Right lobe of liver (tissue), 4 donors: Measurements from ENCODE around the gene CRTC2.

ENCODE experiments used
- CTCF ChIP-seq, 4 donors: fragments of 200-600 bp in 3 of 4; fragments of 450-650 bp in 1 of 4; IDR thresholded peaks; one replicate each; pipeline versions ENCODE4 v1.5.1 to v1.8.0; 2016 to 2022; ENCODE audit warnings: antibody characterized with exemption in 4 of 4, mild to moderate bottlenecking in 2 of 4
- POLR2A ChIP-seq: fragments of 450-650 bp; IDR thresholded peaks from one replicate; pipeline ENCODE4 v1.6.1; 2017; ENCODE audit warnings: antibody characterized with exemption, mild to moderate bottlenecking
- donor health status: DM: no; HTN: no; CAD: no.
- donor health status: DM: no; HTN: no; CAD: no.
- donor health status: DM: no; HTN: yes; CAD: no.

- no peak for TF ChIP-seq CTCF (IDR thresholded peaks at IDR 0.05)
- TF ChIP-seq POLR2A, result peak; percentile 84
Observed at GRCh38 chr1:153963030-153963849, 4.8 kb upstream of the CRTC2 start, which contains the start of gene SLC39A1.
